NCI-H2196 (cell line): Measurements from ENCODE around the gene FRMD4A.
"Not testable (repeated sequence)": the region's sequence is repeated elsewhere in the genome, so short reads cannot be mapped to it uniquely, and the experiment has no call there.

Source experiments
- DNase-seq: peaks from one replicate; lab custom pipeline; 2025; ENCODE audit not compliant: unreplicated experiment; lab: John Stamatoyannopoulos, UW

Gene FRMD4A

DNA sequence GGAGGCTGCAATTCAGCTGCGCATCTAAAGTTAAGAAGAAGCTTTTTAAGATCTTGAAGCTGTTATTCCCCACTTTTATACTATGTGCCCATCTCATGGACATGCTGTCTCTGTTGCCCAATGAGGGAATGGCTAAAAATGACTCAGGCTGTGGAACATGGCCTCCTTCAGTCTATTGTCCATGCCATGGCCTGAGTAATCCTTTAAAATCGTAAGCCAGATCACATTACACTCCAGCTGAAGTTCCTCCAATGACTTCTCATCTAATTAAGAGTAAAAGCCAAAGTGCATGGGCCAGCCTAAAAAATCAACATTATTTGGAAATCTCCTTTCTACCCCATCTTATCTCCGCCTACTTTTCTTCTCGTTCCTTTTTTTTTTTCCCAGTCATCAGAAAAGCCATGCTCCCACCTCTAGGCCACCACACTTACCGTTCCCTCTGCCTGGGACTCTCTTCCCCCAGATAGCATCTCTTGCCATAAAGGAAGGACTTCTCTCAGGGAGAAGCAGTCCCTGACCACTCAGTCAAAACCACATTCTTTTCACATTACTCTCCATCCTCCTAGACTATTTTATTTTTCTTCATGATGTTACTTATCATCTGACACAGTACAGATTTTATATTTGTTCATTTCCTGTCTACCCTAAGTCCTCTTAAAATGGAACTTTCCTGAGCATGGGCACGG, 406.5 kb downstream of the FRMD4A start:
- no peak for DNase-seq

- DNase-seq = no peak
These were observed 408.1 kb downstream of the FRMD4A start for GRCh38 chr10:13922586-13922985.

GRCh38 chr10:13921941-13922340, 408.8 kb downstream of the FRMD4A start:
- no peak for DNase-seq

GRCh38 chr10:13921131-13921530, 409.6 kb downstream of the FRMD4A start:
- DNase-seq = not testable (repeated sequence)

GRCh38 chr10:13920465-13920864, 410.3 kb downstream of the FRMD4A start:
- DNase-seq = no peak

GRCh38 chr10:13920031-13920430, 410.7 kb downstream of the FRMD4A start:
- DNase-seq = no peak

- DNase-seq = no peak
These were observed 412.9 kb downstream of the FRMD4A start for GRCh38 chr10:13917791-13918190.

GRCh38 chr10:13916384-13916947, 414.3 kb downstream of the FRMD4A start:
- DNase-seq = no peak

DNA sequence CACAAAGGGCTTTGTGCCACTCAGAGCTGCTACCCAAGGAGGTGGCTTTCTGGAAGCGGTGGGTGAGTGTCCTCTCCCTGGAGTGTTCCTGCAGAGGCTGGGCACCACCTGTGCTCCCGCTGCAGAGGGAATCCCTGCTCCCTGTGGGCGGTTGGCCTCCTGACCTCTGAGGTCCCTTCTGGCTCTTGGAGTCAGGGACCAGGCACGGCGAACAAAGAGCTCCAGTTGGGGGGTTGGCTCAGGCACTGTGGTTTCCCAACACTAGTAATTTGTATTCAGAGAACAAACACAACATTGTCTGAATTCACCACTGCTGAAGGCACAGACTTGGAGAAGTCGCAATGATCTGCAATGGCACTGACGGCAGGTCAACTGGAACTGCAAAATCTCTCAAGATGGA, 415.0 kb downstream of the FRMD4A start:
- DNase-seq = no peak

- no peak for DNase-seq
These were observed 416.8 kb downstream of the FRMD4A start for GRCh38 chr10:13913897-13914296.

DNA sequence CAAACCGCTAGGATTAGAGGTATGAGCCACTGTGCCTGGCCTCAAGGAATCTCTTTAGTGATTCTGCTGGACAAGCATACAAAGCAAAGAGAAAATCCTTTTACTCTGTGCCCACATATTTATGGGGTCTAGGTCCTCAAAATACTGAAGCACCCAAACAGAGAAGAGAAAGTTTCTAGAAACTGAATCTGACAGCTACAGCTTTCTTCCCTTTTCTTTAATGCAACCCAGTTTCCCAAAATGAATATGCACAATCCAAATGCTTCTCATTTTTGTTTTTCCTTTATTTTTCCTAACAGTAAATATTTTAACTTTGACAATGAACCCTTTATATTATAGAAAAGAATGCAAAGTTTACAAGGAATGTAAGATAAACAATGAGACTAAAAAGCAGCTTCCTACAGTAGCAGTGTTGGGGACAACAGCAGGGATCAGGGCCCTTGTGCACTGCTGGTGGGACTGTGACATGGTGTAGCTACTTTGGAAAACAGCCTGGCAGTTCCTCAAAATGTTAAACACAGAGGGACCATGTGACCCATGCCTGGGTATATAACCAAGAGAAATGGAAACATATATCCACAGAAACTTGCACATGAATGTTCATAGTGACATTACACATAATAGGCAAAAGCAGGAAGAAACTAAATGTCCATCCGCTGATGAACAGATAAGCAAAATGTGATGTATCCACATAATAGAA, 418.8 kb downstream of the FRMD4A start:
- DNase-seq = no peak

GRCh38 chr10:13909516-13910258, 421.0 kb downstream of the FRMD4A start:
- no peak for DNase-seq

- DNase-seq = no peak
These were observed 422.2 kb downstream of the FRMD4A start for GRCh38 chr10:13908475-13908874.

- no peak for DNase-seq
These were observed 423.2 kb downstream of the FRMD4A start for GRCh38 chr10:13907570-13907969.

GRCh38 chr10:13905281-13905680, 425.4 kb downstream of the FRMD4A start:
- DNase-seq = no peak

- no peak for DNase-seq
These were observed 426.7 kb downstream of the FRMD4A start for GRCh38 chr10:13904064-13904463.

GRCh38 chr10:13902868-13903587, 427.7 kb downstream of the FRMD4A start:
- no peak for DNase-seq

DNA sequence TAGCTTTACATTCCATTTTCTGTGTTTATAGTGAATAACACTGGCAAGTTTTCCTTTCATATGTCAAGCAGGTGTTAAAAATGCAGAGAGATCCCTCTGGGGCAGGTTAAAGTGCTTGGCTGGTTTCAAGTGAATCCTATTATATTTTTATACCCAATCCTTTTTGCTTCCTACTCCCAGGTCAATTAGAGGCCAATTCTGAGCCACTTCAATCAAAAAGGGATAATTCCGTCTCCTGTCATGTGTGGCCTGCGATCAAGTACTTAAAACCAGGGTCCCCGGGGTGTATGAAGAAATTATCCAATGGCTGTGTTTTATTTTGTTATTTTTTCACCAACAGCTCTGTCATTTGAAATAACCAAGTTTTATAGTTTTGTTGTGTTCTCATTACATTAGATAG, 430.8 kb downstream of the FRMD4A start:
- no peak for DNase-seq

DNA sequence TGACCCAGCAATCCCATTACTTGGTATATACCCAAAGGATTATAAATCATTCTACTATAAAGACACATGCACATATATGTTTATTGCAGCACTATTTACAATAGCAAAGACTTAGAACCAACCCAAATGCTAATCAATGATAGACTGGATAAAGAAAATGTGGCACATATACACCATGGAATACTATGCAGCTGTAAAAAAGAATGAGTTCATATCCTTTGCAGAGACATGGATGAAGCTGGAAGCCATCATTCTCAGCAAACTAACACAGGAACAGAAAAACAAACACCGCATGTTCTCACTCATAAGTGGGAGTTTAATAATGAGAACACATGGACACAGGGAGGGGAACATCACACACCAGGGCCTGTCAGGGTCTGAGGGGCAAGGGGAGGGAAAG, 434.6 kb downstream of the FRMD4A start:
- not testable (repeated sequence) for DNase-seq

DNA sequence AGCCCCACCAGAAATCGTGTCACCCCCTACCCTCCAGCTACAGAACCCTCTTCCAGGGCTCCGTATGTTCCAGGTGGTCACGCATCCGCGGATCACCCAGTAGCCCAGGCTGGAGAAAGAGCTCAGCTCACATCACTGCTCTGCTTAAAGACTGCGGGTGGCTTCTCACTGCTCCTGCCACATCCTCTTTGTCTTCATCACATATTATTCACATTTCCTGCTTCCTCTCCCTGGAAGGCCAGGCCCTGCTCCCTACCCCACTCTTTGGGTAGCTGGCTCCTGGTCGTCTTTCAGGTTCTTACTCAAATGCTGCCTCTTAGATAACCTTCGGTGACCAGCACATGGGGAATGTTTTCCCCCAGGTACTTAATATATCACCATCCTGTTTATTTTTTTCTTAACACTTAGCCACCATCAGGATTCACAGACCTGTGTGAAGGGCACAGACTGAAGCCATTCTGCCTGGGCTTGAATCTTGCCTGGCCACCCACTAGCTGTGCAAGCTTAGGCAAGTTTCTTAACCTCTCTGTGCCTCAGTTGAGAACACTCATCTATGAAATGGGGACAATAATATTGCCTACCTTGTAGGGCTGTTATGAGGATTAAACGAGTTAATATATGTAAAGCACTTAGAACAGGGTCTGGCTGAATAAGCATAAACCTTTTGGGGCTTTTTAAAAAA, 436.2 kb downstream of the FRMD4A start:
- no peak for DNase-seq
